ENCODE data around the gene NPAT.

The NPAT gene

DNA sequence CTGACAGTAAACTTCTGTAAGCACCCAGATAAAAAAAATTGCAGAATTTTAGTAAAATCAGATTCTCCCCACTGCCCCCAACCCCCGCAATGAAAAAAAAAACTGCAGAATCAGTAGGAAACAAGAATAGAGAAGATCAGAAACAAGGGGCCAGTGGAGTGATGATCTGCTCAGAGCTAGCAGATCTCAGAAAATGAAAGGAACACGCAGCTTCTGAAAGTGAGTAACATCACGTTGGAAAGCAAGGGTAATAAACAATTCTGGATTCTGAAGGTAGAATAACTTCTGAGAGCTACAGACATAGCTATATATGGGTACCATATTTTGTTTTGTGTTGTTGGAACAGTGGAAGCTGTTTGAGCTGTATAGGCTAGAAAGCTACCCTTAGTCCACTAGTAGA is 77.8 kb downstream of the NPAT start:
- no peak for DNase-seq (ENCODE audit: low spot score)
- Histone ChIP-seq H3K4me2 (ENCODE audit: insufficient read depth, low read length, poor library complexity, severe bottlenecking) (no peak overlapping the region), H3K14ac (ENCODE audit: low read length) (no peak overlapping the region), H3K23ac (ENCODE audit: low read depth, low read length, poor library complexity) (no peak overlapping the region), H3K4me1 (ENCODE audit: control insufficient read depth in 2 of 2, insufficient read depth in 1 of 2, low read depth in 1 of 2, low read length in 2 of 2) (no peaks in the 10 kb centered on the region), H2BK15ac (ENCODE audit: low read length) (no peak overlapping the region), H3K4ac (ENCODE audit: low read length) (no peak overlapping the region), H3K27ac (replicated peaks; ENCODE audit: low read length) (no peak overlapping the region), H4K8ac (ENCODE audit: low read depth, low read length) (no peak overlapping the region), H3K4me3 (ENCODE audit: low read length in 2 of 2) (no peak overlapping the region), H2AFZ (ENCODE audit: low read length) (no peak overlapping the region), H3K18ac (ENCODE audit: low read length) (no peak overlapping the region), H2AK5ac (ENCODE audit: low read depth, low read length) (no peak overlapping the region), H3K9me3 (replicated peaks in 1 of 2; ENCODE audit: control insufficient read depth in 2 of 2, insufficient read depth in 1 of 2, low read depth in 1 of 2, low read length in 2 of 2) (no peaks in the 10 kb centered on the region), H3K79me1 (ENCODE audit: low read depth, low read length) (no peaks in the 10 kb centered on the region), H2BK120ac (ENCODE audit: low read depth, low read length) (no peak overlapping the region), H2BK5ac (ENCODE audit: low read length) (no peak overlapping the region), H3K27me3 (ENCODE audit: control insufficient read depth in 3 of 3, insufficient read depth in 3 of 3, low read depth in 1 of 3, low read length in 3 of 3) (no peaks in the 10 kb centered on the region), H2BK12ac (ENCODE audit: low read length) (no peak overlapping the region), H3K36me3 (replicated peaks in 1 of 2; ENCODE audit: control insufficient read depth in 2 of 2, insufficient read depth in 2 of 2, low read length in 2 of 2) (peaks cover 1 to 97% of the 10 kb centered on the region in 2 donors), H4K91ac (ENCODE audit: low read depth, low read length, poor library complexity) (no peak overlapping the region), H3K9ac (ENCODE audit: low read depth, low read length, poor library complexity) (no peak overlapping the region)
- no CpG with 5 or more reads among the region's 3 CpGs for WGBS, 2 donors (ENCODE audit: extremely low coverage in 2 of 2, insufficient read length in 2 of 2, insufficient replicate concordance in 1 of 2)

DNA sequence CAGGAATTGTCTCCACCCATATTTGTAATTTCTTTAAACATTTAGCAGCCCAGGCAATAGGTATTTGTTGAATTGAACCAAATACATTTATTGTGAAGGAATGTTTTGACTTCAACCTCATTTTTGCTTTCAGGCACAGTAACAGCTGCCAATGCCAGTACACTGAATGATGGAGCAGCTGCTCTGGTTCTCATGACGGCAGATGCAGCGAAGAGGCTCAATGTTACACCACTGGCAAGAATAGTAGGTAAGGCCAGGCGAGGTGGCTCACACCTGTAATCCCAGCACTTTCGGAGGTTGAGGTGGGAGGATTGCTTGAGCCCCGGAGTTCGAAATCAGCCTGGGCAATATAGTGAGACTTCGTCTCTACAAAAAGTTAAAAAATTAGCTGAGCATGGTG is 80.1 kb downstream of the NPAT start:
- Histone ChIP-seq H3K18ac (ENCODE audit: low read length) (no peak overlapping the region), H3K4ac (ENCODE audit: low read length) (no peak overlapping the region), H3K9me3 (replicated peaks in 1 of 2; ENCODE audit: control insufficient read depth in 2 of 2, insufficient read depth in 1 of 2, low read depth in 1 of 2, low read length in 2 of 2) (no peaks in the 10 kb centered on the region), H2BK12ac (ENCODE audit: low read length) (no peak overlapping the region), H2AFZ (ENCODE audit: low read length) (no peak overlapping the region), H3K9ac (ENCODE audit: low read depth, low read length, poor library complexity) (no peak overlapping the region), H3K27ac (replicated peaks; ENCODE audit: low read length) (no peak overlapping the region), H2BK120ac (ENCODE audit: low read depth, low read length) (no peak overlapping the region), H3K14ac (ENCODE audit: low read length) (no peak overlapping the region), H3K4me1 (ENCODE audit: control insufficient read depth in 2 of 2, insufficient read depth in 1 of 2, low read depth in 1 of 2, low read length in 2 of 2) (no peaks in the 10 kb centered on the region), H4K8ac (ENCODE audit: low read depth, low read length) (no peak overlapping the region), H2AK5ac (ENCODE audit: low read depth, low read length) (no peak overlapping the region), H2BK15ac (ENCODE audit: low read length) (no peak overlapping the region), H2BK5ac (ENCODE audit: low read length) (no peak overlapping the region), H3K4me2 (ENCODE audit: insufficient read depth, low read length, poor library complexity, severe bottlenecking) (no peak overlapping the region), H3K79me1 (ENCODE audit: low read depth, low read length) (no peaks in the 10 kb centered on the region), H3K4me3 (ENCODE audit: low read length in 2 of 2) (no peak overlapping the region), H4K91ac (ENCODE audit: low read depth, low read length, poor library complexity) (no peak overlapping the region), H3K36me3 (replicated peaks in 1 of 2; ENCODE audit: control insufficient read depth in 2 of 2, insufficient read depth in 2 of 2, low read length in 2 of 2) (peaks cover 1 to 83% of the 10 kb centered on the region in 2 donors), H3K23ac (ENCODE audit: low read depth, low read length, poor library complexity) (no peak overlapping the region), H3K27me3 (ENCODE audit: control insufficient read depth in 3 of 3, insufficient read depth in 3 of 3, low read depth in 1 of 3, low read length in 3 of 3) (no peaks in the 10 kb centered on the region)
- DNase-seq (ENCODE audit: low spot score), result no peak
- no CpG with 5 or more reads among the region's 7 CpGs for WGBS, 2 donors (ENCODE audit: extremely low coverage in 2 of 2, insufficient read length in 2 of 2, insufficient replicate concordance in 1 of 2)

DNA sequence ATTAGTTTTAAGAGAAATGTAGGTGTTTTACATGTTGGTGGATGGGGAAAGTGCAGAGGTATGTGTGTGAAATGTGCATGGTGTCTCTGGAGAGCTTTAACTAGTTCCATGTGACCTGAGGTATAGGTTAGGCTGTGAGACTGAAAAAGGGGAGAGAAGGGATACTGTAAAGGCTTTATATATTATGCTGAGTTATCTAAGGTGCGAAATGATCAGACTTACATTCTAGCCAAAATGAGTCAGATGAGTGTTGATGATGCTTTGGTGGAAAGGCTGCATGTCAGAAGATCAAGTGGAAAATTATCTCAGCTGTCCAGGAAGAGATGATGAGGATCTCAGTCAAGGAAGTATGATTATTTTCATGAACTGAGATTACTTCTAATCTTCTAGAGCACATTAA is 85.2 kb downstream of the NPAT start:
- no peaks in the 10 kb centered on the region for H3K9me3 ChIP-seq (replicated peaks in 1 of 2; ENCODE audit: control insufficient read depth in 2 of 2, insufficient read depth in 1 of 2, low read depth in 1 of 2, low read length in 2 of 2)
- H3K4ac ChIP-seq (ENCODE audit: low read length), result no peak overlapping the region
- H3K4me3 ChIP-seq (ENCODE audit: low read length in 2 of 2), result no peak overlapping the region
- H3K36me3 ChIP-seq (replicated peaks in 1 of 2; ENCODE audit: control insufficient read depth in 2 of 2, insufficient read depth in 2 of 2, low read length in 2 of 2), result peaks cover 0 to 64% of the 10 kb centered on the region in 2 donors
- no peak overlapping the region for H2AFZ ChIP-seq (ENCODE audit: low read length)
- no peak overlapping the region for H3K27ac ChIP-seq (replicated peaks; ENCODE audit: low read length)
- H2AK5ac ChIP-seq (ENCODE audit: low read depth, low read length), result no peak overlapping the region
- H3K27me3 ChIP-seq (ENCODE audit: control insufficient read depth in 3 of 3, insufficient read depth in 3 of 3, low read depth in 1 of 3, low read length in 3 of 3), result no peaks in the 10 kb centered on the region
- no peak overlapping the region for H4K91ac ChIP-seq (ENCODE audit: low read depth, low read length, poor library complexity)
- H2BK12ac ChIP-seq (ENCODE audit: low read length), result no peak overlapping the region
- WGBS, 2 donors (ENCODE audit: extremely low coverage in 2 of 2, insufficient read length in 2 of 2, insufficient replicate concordance in 1 of 2), result no CpG with 5 or more reads among the region's 1 CpG
- no peak overlapping the region for H3K9ac ChIP-seq (ENCODE audit: low read depth, low read length, poor library complexity)
- no peak overlapping the region for H3K23ac ChIP-seq (ENCODE audit: low read depth, low read length, poor library complexity)
- no peak overlapping the region for H2BK15ac ChIP-seq (ENCODE audit: low read length)
- no peak overlapping the region for H3K14ac ChIP-seq (ENCODE audit: low read length)
- no peak overlapping the region for H2BK120ac ChIP-seq (ENCODE audit: low read depth, low read length)
- no peak for DNase-seq (ENCODE audit: low spot score)
- no peaks in the 10 kb centered on the region for H3K4me1 ChIP-seq (ENCODE audit: control insufficient read depth in 2 of 2, insufficient read depth in 1 of 2, low read depth in 1 of 2, low read length in 2 of 2)
- H3K4me2 ChIP-seq (ENCODE audit: insufficient read depth, low read length, poor library complexity, severe bottlenecking), result no peak overlapping the region
- H4K8ac ChIP-seq (ENCODE audit: low read depth, low read length), result no peak overlapping the region
- no peaks in the 10 kb centered on the region for H3K79me1 ChIP-seq (ENCODE audit: low read depth, low read length)
- H2BK5ac ChIP-seq (ENCODE audit: low read length), result no peak overlapping the region
- no peak overlapping the region for H3K18ac ChIP-seq (ENCODE audit: low read length)

DNA sequence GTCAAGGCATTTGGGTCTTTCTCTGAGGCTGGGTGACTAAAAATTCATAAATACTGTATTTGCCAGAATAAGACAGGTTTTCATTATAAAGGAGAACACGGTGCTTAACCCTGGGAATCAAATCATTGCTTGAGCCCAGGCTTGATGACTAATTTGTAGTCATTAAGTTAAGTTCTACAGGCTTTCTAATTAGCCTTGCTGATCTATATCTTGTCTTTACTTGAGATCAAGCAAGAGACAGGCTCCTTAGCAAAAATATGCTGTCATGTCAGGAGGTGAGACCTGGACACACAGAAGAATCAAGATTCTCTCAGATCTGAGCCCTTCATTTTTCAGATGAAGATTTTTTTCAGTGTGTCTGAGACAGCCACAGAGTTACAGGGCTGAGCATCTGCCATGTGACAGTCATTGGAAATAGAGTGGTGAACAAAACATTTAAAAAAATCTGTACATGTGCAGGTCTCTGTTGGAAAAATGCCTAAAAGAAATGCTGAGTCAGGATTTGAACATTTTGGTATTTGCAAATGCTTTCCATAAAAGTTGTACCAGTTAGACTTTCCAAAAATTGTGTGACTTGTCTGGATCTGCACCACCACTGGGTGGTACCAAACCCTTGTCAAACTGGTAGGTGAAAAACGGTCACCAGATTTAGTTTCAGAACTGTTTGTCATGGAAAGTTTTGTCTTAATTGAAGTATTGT is 86.4 kb downstream of the NPAT start:
- Histone ChIP-seq H3K27me3 (ENCODE audit: control insufficient read depth in 3 of 3, insufficient read depth in 3 of 3, low read depth in 1 of 3, low read length in 3 of 3) (no peaks in the 10 kb centered on the region), H3K14ac (ENCODE audit: low read length) (no peak overlapping the region), H3K4me3 (ENCODE audit: low read length in 2 of 2) (no peak overlapping the region), H2BK15ac (ENCODE audit: low read length) (no peak overlapping the region), H3K79me1 (ENCODE audit: low read depth, low read length) (no peaks in the 10 kb centered on the region), H2BK120ac (ENCODE audit: low read depth, low read length) (no peak overlapping the region), H3K36me3 (replicated peaks in 1 of 2; ENCODE audit: control insufficient read depth in 2 of 2, insufficient read depth in 2 of 2, low read length in 2 of 2) (peaks cover 0 to 55% of the 10 kb centered on the region in 2 donors), H2AFZ (ENCODE audit: low read length) (no peak overlapping the region), H3K9me3 (replicated peaks in 1 of 2; ENCODE audit: control insufficient read depth in 2 of 2, insufficient read depth in 1 of 2, low read depth in 1 of 2, low read length in 2 of 2) (no peaks in the 10 kb centered on the region), H4K8ac (ENCODE audit: low read depth, low read length) (no peak overlapping the region), H2BK12ac (ENCODE audit: low read length) (no peak overlapping the region), H3K4me1 (ENCODE audit: control insufficient read depth in 2 of 2, insufficient read depth in 1 of 2, low read depth in 1 of 2, low read length in 2 of 2) (no peaks in the 10 kb centered on the region), H3K18ac (ENCODE audit: low read length) (no peak overlapping the region), H2BK5ac (ENCODE audit: low read length) (no peak overlapping the region), H3K9ac (ENCODE audit: low read depth, low read length, poor library complexity) (no peak overlapping the region), H3K4me2 (ENCODE audit: insufficient read depth, low read length, poor library complexity, severe bottlenecking) (no peak overlapping the region), H2AK5ac (ENCODE audit: low read depth, low read length) (no peak overlapping the region), H3K4ac (ENCODE audit: low read length) (no peak overlapping the region), H4K91ac (ENCODE audit: low read depth, low read length, poor library complexity) (no peak overlapping the region), H3K23ac (ENCODE audit: low read depth, low read length, poor library complexity) (no peak overlapping the region), H3K27ac (replicated peaks; ENCODE audit: low read length) (no peak overlapping the region)
- no CpG with 5 or more reads among the region's 2 CpGs for WGBS, 2 donors (ENCODE audit: extremely low coverage in 2 of 2, insufficient read length in 2 of 2, insufficient replicate concordance in 1 of 2)
- DNase-seq (ENCODE audit: low spot score), result no peak

Data from neuronal stem cell (in vitro differentiated cells).